HG03558 (cell line): Measurements from ENCODE around the gene SNPH.
"Not testable (repeated sequence)": the region's sequence is repeated elsewhere in the genome, so short reads cannot be mapped to it uniquely, and the experiment has no call there.

Experiments used
- ATAC-seq: cut with Tn5 transposase; IDR thresholded peaks from one replicate; pipeline ENCODE4 v1.9.1; 2021; ENCODE audit warnings: moderate number of reproducible peaks; ENCODE audit not compliant: unreplicated experiment; ENCODE audit errors: extremely low read depth

Gene SNPH

DNA sequence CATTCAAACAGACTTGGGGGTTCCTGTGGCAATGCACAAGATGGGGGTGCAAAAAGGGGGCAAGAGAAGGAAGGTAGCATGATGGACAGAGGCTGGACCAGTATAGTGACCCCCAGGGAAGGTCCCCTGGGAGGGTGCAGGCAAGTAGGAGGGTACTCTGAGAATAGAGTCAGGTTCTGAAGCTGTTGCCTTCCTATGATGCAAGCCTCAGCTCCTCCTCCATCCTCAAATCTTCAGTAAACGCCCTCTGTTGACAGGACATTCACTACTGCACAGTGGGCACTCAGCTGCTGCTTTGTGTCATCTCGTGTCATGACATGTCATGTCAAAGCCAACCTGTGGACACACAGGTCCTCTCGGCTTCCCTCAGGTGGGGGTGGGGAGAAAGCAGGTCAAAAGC is 68.7 kb downstream of the SNPH start:
- ATAC-seq: no peak

DNA sequence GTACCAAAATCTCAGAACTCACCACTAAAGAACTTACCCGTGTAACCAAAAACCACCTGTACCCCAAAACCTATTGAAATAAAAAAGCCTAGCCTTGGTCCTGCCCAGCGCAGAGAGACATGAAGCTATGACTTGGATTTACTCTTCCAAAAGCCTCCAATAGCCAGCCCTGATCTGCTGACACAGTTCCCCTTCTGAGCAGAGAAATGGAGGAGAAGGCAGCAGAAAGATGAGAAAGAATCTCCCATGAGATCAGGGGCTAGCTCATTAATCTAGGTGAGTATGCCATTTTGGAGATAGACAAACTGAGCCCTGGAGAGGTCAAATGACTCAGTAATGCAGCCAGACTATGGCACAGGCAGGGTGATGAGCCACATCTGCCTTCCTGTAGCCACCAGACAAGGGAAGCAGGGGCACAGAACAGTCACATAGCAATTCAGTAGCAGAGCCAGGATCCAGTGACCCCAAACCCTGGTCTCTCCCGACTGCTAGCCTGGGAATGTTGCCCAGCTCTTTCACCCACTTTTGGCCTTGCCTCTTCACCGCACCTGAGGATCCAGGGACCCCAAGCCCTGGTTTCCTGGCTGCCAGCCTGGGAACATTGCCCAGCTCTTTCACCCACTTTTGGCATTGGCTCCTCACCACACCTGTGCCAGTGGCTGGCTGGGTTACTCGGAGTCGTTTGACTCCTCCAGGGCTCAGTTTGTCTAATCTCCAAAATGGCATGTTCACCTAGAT is 70.0 kb downstream of the SNPH start:
- no peak for ATAC-seq

DNA sequence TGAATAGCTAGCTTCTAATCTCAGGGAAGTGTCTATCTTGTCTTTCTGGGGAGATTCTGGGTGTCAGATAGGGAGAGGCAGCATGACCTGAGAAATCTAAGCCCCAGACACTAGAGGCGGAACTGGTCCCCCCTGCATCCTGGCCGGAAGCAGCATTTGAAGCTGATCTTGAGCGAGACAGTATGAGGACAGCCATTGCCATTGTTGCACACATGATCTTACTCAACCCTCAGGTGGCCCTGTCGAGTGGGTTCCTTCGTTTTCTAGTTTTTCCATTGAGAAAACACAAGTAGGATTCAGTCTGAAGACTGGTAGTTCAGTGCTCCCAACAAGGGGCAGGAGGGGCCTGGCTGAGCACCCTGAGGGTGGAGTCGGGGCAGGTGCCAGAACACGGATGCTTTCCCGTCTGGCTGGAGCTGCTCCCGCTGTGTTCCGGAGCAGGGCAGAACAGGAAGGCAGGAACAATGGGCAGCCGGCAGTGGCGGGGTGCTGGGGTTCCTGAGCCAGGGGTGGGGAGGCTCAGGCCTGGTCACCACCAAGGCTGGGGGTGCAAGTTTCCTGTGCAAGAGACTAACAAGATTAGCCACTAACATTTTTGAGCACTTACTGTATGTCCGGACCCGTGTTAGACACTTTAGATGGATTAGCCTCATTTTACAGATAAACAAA is 70.7 kb downstream of the SNPH start:
- ATAC-seq: no peak

DNA sequence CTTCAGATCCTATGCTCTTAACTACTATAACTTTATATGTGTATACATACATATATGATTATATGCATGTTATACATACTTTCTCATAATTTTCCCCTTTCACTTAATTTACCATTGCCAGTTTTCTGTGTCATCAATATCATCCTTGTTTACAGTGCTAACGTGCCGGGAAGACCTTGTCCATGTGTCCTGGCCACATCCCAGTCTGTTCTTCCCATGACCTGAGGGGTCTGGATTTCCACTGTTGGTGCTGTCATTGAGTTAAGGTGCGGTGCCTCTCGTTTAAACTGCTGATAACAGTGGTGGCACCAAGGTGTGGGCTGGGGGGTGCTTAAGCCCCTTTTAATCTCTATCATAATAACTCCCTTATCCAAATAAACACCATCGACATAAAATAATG is 71.3 kb downstream of the SNPH start:
- ATAC-seq: no peak

DNA sequence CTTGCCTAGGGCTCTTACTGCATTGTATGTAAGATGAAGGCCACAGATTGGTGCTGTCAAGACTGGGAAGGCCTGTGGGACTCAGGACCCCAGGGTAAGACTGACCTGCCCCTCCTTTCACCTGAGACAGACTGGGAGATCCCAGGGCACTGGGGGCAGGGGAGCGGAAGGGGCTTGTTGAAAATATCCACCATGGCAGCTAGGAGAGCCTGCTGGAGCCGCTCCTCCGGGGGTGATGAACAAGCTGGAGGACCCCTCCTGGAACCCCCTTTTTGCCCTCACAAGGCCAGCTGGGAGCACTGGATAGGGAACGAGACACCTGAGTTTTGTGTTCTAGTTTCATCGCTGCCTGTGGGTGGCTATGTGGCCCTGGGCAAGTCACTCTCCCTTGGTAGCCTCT is 72.0 kb downstream of the SNPH start:
- ATAC-seq: no peak

DNA sequence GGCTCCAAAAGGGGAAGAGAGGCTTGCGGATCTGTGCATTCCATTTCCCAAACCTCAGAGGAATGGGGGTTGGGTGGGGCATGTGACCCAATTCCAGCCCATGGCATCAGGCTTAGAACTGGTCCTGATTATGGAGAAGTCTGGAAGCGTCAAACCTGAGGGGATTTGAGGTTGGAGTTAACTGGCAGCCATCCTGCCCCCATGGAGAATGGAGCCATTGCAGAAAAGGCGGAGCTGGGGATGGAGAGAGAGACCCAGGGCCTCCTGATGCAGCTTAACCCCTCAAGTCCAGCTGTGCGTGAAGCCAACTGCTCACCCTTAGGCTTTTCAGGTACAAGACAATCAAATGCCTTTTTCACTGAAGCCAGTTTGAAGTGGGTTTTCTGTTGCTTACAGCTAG is 72.7 kb downstream of the SNPH start:
- ATAC-seq: no peak

DNA sequence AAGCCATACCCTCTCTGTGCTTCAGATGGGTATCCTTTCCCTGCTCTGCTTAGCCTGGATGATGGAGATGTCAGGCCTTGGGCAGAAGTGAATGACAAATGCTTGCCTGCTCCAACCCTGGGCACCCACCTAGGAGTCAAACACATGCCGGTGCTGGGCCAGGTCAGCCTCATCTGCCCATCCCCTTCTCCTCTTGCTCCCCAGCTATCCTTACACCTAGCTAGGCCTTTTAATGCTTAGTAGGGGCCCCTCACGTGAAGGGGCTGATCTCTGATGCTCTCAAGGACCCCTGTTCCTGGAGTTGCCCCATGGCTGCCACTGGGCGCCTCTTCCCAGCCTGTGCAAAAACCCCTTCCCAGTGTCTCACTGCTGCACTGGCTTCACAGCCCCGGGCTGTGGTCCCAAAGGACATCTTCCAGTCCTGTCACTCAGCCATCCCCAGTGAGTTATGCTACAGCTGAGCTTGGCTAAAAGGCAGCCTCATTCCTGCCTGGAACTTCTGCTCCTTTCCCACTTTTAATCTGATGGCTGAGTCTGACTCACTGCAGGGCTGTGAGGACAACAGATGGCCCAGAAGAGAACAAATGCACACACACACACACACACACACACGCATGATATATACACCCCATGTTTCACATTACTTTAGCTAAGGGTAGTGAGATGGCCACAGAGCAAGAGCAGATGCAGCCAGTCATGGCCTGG is 75.6 kb downstream of the SNPH start:
- no peak for ATAC-seq

DNA sequence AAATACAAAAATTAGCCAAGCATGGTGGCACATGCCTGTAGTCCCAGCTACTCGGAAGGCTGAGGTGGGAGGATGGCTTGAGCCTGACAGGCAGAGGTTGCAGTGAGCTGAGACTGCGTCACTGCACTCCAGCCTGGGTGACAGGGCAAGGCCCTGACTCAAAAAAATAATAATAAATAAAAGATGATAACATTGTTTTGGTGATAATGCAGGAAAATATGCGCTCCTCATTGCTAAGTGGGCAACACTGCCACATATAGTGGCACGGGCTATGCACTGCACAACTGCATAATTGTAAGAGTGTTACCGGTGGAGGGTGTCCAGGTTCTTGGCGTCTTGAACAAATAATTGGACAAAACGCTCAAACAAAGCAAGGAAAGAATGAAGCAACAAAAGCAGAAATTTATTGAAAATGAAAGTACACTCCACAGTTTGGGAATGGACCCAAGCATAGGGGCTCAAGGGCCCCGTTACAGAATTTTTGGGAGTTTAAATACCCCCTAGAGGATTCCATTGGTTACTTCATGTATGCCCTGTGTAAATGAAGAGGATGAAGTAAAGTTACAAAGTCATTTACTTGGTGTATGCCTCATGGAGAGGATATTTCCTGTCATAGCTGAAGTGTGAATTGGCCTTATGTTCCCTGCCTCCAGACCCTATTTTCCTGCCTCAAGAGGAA is 77.5 kb downstream of the SNPH start:
- ATAC-seq: not testable (repeated sequence)

DNA sequence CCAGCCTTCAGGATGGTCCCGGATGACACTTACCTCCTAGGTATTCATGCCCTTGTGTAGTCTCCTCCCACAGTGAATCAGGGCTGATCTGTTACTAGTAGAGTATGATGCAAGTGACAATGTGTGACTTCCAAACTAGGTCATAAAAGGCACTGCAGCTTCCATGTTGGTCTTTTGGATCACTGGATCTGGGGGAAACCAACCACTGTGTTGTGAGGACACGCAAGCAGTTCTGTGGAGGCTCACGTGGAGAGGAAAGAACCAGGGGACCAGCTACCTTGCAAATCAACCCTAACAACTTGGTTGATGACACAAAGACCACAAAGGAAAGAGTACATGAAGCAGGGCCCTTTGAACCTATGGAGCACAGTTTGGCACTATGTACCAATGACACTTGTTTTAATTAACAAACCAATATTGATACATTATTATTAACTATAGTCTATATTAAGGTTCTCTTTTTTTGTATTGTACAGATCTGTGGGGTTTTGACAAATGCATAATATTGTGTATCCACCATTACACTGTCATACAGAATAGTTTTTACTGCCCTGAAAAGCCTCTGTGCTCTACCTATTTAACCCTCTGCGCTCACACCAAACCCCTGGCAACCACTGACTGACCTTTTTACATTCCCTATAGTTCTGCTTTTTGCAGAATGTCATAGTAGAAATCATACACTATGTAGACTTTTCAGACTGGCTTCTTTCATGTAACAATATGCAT is 79.1 kb downstream of the SNPH start:
- no peak for ATAC-seq

DNA sequence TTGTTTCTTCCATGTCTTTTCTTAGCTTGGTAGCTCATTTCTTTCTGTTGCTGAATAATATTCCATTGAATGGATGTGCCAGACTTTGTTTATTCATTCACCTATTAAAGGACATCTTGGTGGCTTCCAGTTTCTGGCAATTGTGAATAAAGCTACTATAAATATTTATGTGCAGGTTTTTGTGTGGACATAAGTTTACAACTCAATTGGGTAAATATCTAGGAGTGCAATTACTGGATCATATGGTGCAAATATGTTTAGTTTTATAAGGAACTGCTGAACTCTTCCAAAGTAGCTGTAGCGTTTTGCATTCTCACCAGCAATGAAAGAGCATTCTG is 79.6 kb downstream of the SNPH start:
- ATAC-seq: no peak

DNA sequence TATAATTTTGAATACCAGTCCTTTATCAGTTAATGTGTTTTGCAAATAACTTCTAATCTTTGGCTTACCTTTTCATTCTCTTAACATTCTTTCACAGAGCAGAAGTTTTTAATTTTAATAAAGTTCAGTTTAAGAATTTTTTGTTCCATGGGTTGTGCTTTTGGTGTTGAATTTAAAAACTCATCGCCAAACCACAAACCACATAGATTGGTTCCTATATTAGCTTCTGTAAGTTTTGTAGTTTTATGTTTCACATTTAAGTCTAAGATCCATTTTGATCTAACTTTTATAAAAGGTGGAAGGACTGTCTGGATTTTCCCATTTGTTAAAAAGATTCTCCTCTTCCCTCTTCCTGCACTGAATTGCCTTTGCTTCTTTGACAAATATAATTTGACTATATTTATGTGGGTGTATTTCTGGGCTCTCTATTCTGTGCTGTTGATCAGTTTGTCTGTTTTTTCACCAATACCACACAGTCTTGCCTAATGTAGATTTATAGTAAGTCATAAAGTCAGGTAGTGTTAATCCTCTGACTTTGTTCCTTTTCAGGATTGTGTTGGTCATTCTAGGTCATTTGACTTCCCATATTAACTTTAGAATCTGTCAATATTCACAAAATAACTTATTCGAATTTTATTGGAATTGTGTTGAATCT is 80.3 kb downstream of the SNPH start:
- no peak for ATAC-seq

DNA sequence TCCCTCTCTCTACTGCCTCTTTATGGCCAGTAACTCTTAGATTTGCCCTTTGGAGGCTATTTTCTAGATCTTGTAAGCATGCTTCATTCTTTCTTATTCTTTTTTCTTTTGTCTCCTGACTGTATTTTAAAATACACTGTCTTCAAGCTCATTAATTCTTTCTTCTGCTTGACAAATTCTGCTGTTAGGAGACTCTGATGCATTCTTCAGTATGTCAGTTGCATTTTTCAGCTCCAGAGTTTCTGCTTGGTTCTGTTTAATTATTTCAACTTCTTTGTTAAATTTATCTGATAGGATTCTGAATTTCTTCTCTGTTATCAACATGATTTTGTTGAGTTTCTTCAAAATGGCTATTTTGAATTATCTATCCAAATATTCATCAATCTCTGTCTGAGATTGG is 87.9 kb downstream of the SNPH start:
- ATAC-seq: no peak

DNA sequence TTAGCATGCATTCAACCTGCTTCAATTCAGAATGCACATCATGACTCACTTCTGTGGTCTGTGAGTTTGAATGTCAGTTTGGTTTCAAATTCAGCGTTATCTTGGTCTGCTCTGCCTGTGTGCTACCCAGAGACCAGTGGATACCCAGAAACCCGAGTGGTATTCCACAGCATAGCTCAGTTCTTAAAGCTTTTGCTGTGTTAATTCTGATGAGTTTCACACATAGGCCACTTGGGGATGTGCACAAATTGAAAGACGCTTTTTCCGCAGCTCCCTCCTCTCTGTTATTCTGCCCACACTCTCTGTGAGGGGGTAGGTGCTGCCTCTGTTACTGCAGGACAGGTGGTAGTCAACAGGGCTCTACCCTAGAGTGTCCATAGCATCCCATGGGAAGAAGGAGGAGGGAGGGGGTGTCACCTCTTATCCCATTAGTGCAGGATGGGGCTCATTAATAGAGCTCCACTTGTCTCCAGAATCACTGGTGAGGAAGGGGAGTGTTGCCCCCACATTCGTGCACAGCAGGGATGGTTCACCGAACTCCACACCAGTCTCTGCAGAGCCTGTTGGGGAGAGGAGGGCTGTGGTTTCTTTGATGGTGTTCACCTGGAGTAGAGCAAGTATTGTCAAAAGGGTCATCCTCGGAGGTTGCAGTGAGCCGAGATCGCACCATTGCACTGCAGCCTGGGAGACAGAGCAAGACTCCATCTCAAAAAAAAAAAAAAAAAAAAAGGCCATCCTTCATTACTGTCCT is 92.0 kb downstream of the SNPH start:
- no peak for ATAC-seq
